Measurements from ENCODE around the gene ZNF275.

DNA sequence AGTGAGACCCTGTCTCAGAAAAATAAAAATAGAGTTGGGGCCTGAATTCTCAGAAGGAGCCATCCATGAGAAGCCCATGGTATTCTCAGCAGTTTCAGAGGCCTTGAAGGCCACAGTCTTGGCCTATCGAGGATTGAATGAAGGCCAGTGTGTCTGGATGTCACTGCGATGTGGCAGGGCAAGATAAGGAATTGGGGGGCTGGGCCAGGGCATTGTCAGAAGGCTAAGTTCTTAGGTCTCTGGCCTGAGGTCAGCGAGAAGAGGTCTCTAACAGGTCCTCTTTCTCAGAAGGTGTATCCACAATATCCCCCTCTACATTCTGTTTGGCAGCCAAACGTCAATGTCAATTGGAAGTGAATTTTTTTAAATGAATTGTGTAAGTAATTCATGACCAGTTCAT lies 5.7 kb downstream of the ZNF275 start:
- TF ChIP-seq POLR2AphosphoS5 (IDR thresholded peaks at IDR 0.05; ENCODE audit: insufficient read depth in 1 of 2, low read depth in 1 of 2) (no peak), CTCF (IDR thresholded peaks at IDR 0.05) (no peak), POLR2A (IDR thresholded peaks at IDR 0.05) (no peak)
